ENCODE data around the gene ZNF546.

The ZNF546 gene

GRCh38 chr19:39969266-39969665, 27.6 kb upstream of the ZNF546 start:
- no peak overlapping the region for H3K9ac ChIP-seq (ENCODE audit: low read length)
- no peaks in the 10 kb centered on the region for H3K27me3 ChIP-seq (ENCODE audit: control insufficient read depth, insufficient read depth, low read length)
- H3K4me3 ChIP-seq (ENCODE audit: low read length): no peak overlapping the region
- no peak overlapping the region for H3K27ac ChIP-seq (ENCODE audit: low read depth, low read length)
- H3K36me3 ChIP-seq (ENCODE audit: control insufficient read depth, insufficient read depth, low read length): peaks cover 11% of the 10 kb centered on the region
- peaks cover 11% of the 10 kb centered on the region for H3K4me1 ChIP-seq (ENCODE audit: control insufficient read depth, insufficient read depth, low read length)

- H3K27ac ChIP-seq (ENCODE audit: low read depth, low read length): peak overlapping the region; percentile 85
- peak overlapping the region; percentile 85 for H3K4me3 ChIP-seq (ENCODE audit: low read length)
- no peaks in the 10 kb centered on the region for H3K27me3 ChIP-seq (ENCODE audit: control insufficient read depth, insufficient read depth, low read length)
- peak overlapping the region; percentile 82 for H3K9ac ChIP-seq (ENCODE audit: low read length)
- H3K4me1 ChIP-seq (ENCODE audit: control insufficient read depth, insufficient read depth, low read length): peaks cover 11% of the 10 kb centered on the region
- peaks cover 16% of the 10 kb centered on the region for H3K36me3 ChIP-seq (ENCODE audit: control insufficient read depth, insufficient read depth, low read length)
Observed at GRCh38 chr19:39969681-39970424, 27.0 kb upstream of the ZNF546 start.

DNA sequence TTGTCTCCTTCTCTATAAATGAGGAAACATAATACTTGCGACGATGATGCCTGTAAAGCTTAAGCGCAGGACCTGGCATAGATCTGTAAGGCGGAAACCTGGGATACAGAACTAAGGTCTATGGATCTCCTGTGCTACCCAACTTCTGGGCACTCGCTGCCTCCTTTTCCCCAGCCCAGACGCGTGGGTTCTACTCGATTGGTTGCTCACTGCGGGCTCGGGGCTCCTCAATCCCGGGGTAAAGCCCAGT, 26.5 kb upstream of the ZNF546 start:
- Histone ChIP-seq H3K27ac (ENCODE audit: low read depth, low read length) (peak overlapping the region; percentile 85), H3K36me3 (ENCODE audit: control insufficient read depth, insufficient read depth, low read length) (peaks cover 20% of the 10 kb centered on the region), H3K4me3 (ENCODE audit: low read length) (peak overlapping the region; percentile 85), H3K27me3 (ENCODE audit: control insufficient read depth, insufficient read depth, low read length) (no peaks in the 10 kb centered on the region), H3K9ac (ENCODE audit: low read length) (peak overlapping the region; percentile 82), H3K4me1 (ENCODE audit: control insufficient read depth, insufficient read depth, low read length) (peaks cover 11% of the 10 kb centered on the region)

DNA sequence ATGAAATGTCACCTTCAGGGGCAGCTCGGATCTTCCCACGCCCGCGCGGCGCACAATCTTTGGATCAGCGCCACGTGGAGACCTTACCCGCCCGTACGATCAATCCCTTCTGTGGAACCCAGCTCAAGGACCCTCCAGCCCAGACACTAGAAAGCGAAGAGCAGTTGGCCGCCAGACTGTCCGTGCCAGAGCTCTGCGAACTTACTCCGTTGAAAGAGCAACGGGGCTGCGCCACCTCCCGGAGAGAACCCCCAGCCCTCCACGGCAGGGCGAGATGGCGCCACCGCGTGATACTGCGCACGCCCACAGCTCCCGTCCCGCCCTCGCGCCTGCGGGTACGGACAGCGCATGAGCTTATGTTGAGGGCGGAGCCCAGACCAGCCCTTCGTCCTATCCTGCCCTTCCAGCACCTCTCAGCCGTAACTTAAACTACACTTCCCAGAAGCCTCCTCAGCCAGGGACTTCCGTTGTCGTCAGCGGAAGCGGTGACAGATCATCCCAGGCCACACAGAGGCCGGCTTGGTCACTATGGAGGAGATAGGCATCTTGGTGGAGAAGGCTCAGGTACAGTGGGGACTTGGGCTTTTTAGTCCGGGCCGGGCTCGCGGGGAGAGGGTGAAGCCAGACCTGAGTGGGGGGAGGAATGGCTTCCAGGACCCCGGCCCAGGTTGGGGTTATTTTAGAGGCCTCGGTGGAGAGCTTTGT, 26.0 kb upstream of the ZNF546 start, which contains the start of gene PSMC4:
Gene PSMC4 (plus strand): TSS at position 491 of the 705 bp plus-strand sequence. CDS start 38 bp downstream, at position 529.
- Histone ChIP-seq H3K4me3 (ENCODE audit: low read length) (peak within 1 kb of the TSS; percentile 88), H3K27me3 (ENCODE audit: control insufficient read depth, insufficient read depth, low read length) (no peaks in the 10 kb centered on the region), H3K27ac (ENCODE audit: low read depth, low read length) (peak within 1 kb of the TSS; percentile 85), H3K4me1 (ENCODE audit: control insufficient read depth, insufficient read depth, low read length) (peaks cover 11% of the 10 kb centered on the region), H3K36me3 (ENCODE audit: control insufficient read depth, insufficient read depth, low read length) (peaks cover 22% of the 10 kb centered on the region), H3K9ac (ENCODE audit: low read length) (peak within 1 kb of the TSS; percentile 82)

DNA sequence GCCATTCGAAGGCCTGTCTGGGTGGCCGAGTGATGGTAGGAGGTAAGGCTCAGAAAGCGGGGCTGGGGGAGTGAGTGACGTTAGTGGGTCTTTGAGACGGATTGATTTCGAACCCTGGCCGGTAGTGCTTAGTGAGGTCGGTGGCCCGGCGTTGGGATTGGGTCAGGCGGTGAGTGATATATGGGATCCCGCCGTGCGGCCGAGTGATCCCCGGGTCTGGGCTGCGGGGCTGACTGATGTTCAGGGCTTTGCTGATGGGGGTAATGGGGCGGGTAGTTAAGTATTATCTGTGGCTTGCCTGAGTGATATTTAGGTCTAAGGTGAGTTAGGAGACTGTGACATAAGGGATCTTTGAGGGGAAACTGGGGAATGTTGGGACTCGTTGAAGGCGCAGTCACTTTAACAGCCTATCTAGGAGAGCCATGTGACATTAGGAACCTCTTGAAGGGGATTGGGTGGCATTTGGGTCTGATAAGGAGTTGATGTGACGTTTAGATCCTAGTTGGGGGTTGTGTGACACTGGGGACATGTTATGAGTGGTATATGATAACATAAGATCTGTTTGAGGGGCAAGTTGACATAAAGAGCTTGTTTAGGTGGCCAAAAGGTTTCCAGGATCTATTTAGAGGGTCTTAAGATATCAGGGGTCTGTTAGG, 25.4 kb upstream of the ZNF546 start:
- Histone ChIP-seq H3K27me3 (ENCODE audit: control insufficient read depth, insufficient read depth, low read length) (no peaks in the 10 kb centered on the region), H3K4me1 (ENCODE audit: control insufficient read depth, insufficient read depth, low read length) (peaks cover 11% of the 10 kb centered on the region), H3K9ac (ENCODE audit: low read length) (peak overlapping the region; percentile 63), H3K36me3 (ENCODE audit: control insufficient read depth, insufficient read depth, low read length) (peaks cover 22% of the 10 kb centered on the region), H3K27ac (ENCODE audit: low read depth, low read length) (peak overlapping the region; percentile 71), H3K4me3 (ENCODE audit: low read length) (peak overlapping the region; percentile 88)

- Histone ChIP-seq H3K9ac (ENCODE audit: low read length) (no peak overlapping the region), H3K36me3 (ENCODE audit: control insufficient read depth, insufficient read depth, low read length) (peaks cover 36% of the 10 kb centered on the region), H3K27me3 (ENCODE audit: control insufficient read depth, insufficient read depth, low read length) (no peaks in the 10 kb centered on the region), H3K27ac (ENCODE audit: low read depth, low read length) (no peak overlapping the region), H3K4me3 (ENCODE audit: low read length) (no peak overlapping the region), H3K4me1 (ENCODE audit: control insufficient read depth, insufficient read depth, low read length) (peaks cover 11% of the 10 kb centered on the region)
Observed at GRCh38 chr19:39974377-39975155, 22.3 kb upstream of the ZNF546 start.

GRCh38 chr19:39982883-39983282, 14.0 kb upstream of the ZNF546 start:
- H3K36me3 ChIP-seq (ENCODE audit: control insufficient read depth, insufficient read depth, low read length): peaks cover 26% of the 10 kb centered on the region
- no peak overlapping the region for H3K27ac ChIP-seq (ENCODE audit: low read depth, low read length)
- H3K9ac ChIP-seq (ENCODE audit: low read length): no peak overlapping the region
- H3K4me3 ChIP-seq (ENCODE audit: low read length): no peak overlapping the region
- H3K4me1 ChIP-seq (ENCODE audit: control insufficient read depth, insufficient read depth, low read length): no peaks in the 10 kb centered on the region
- H3K27me3 ChIP-seq (ENCODE audit: control insufficient read depth, insufficient read depth, low read length): no peaks in the 10 kb centered on the region

GRCh38 chr19:39983695-39984300, 13.1 kb upstream of the ZNF546 start:
- Histone ChIP-seq H3K27me3 (ENCODE audit: control insufficient read depth, insufficient read depth, low read length) (no peaks in the 10 kb centered on the region), H3K4me3 (ENCODE audit: low read length) (no peak overlapping the region), H3K27ac (ENCODE audit: low read depth, low read length) (no peak overlapping the region), H3K4me1 (ENCODE audit: control insufficient read depth, insufficient read depth, low read length) (no peaks in the 10 kb centered on the region), H3K9ac (ENCODE audit: low read length) (no peak overlapping the region), H3K36me3 (ENCODE audit: control insufficient read depth, insufficient read depth, low read length) (peaks cover 19% of the 10 kb centered on the region)

- Histone ChIP-seq H3K36me3 (ENCODE audit: control insufficient read depth, insufficient read depth, low read length) (no peaks in the 10 kb centered on the region), H3K4me1 (ENCODE audit: control insufficient read depth, insufficient read depth, low read length) (no peaks in the 10 kb centered on the region), H3K27me3 (ENCODE audit: control insufficient read depth, insufficient read depth, low read length) (no peaks in the 10 kb centered on the region), H3K27ac (ENCODE audit: low read depth, low read length) (no peak overlapping the region), H3K4me3 (ENCODE audit: low read length) (no peak overlapping the region), H3K9ac (ENCODE audit: low read length) (no peak overlapping the region)
Observed at GRCh38 chr19:39986643-39987042, 10.2 kb upstream of the ZNF546 start.

GRCh38 chr19:39987167-39987566, 9.7 kb upstream of the ZNF546 start:
- Histone ChIP-seq H3K9ac (ENCODE audit: low read length) (no peak overlapping the region), H3K27me3 (ENCODE audit: control insufficient read depth, insufficient read depth, low read length) (no peaks in the 10 kb centered on the region), H3K27ac (ENCODE audit: low read depth, low read length) (no peak overlapping the region)

DNA sequence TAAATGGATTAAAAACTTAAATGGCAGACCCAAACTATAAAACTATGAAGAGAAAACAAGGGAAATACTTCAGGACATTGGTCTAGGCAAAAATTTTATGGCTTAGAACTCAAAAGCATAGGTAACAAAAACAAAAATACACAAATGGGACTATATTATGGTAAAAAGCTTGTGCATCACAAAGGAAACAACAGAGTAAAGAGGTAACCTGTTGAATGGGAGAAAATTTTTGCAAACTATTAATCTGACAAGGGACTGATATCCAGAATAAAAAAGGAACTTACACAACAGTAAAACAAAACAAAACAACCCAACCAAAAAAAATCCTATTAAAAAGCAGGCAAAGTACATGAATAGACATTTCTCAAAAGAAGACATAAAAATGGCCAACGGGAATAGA, 9.3 kb upstream of the ZNF546 start:
- Histone ChIP-seq H3K9ac (ENCODE audit: low read length) (no peak overlapping the region), H3K27me3 (ENCODE audit: control insufficient read depth, insufficient read depth, low read length) (no peaks in the 10 kb centered on the region), H3K4me3 (ENCODE audit: low read length) (no peak overlapping the region)

More at GRCh38 chr19:39987167-39987566, 9.7 kb upstream of the ZNF546 start:
- no peak overlapping the region for H3K4me3 ChIP-seq (ENCODE audit: low read length)
- H3K4me1 ChIP-seq (ENCODE audit: control insufficient read depth, insufficient read depth, low read length): no peaks in the 10 kb centered on the region
- H3K36me3 ChIP-seq (ENCODE audit: control insufficient read depth, insufficient read depth, low read length): no peaks in the 10 kb centered on the region

GRCh38 chr19:39993605-39994004, 3.3 kb upstream of the ZNF546 start:
- no peaks in the 10 kb centered on the region for H3K36me3 ChIP-seq (ENCODE audit: control insufficient read depth, insufficient read depth, low read length)
- H3K4me1 ChIP-seq (ENCODE audit: control insufficient read depth, insufficient read depth, low read length): peaks cover 7% of the 10 kb centered on the region
- H3K27ac ChIP-seq (ENCODE audit: low read depth, low read length): no peak overlapping the region
- H3K9ac ChIP-seq (ENCODE audit: low read length): no peak overlapping the region
- no peaks in the 10 kb centered on the region for H3K27me3 ChIP-seq (ENCODE audit: control insufficient read depth, insufficient read depth, low read length)
- no peak overlapping the region for H3K4me3 ChIP-seq (ENCODE audit: low read length)

More for the DNA sequence above, 9.3 kb upstream of the ZNF546 start:
- no peak overlapping the region for H3K27ac ChIP-seq (ENCODE audit: low read depth, low read length)
- no peaks in the 10 kb centered on the region for H3K36me3 ChIP-seq (ENCODE audit: control insufficient read depth, insufficient read depth, low read length)
- H3K4me1 ChIP-seq (ENCODE audit: control insufficient read depth, insufficient read depth, low read length): no peaks in the 10 kb centered on the region
